ENCODE measurements around the gene DIP2A.

Gene DIP2A

DNA sequence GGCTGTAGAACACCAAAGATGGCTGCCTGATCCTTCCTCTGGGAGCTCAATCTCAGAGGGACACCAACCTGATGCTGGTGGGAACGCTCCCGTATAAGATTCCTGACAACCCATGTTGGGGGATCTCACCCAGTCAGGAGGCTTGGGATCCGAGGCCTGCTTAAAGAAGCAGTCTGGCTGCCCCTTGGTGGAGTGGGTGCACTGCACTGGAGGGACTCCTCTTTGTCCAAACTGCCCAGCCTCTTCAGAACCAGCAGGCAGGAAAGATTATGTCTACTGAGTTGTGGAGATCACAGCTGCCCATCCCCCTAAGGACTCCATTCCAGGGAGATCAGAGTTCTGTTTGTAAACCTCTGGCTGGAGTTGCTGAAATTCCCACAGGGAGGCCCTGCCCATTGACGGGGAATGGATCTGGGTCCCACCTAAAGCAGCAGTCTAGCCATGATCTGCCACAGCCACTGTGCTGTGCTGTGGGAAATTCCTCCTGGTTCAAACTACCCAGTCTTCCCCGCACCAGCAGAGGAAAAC lies 123.2 kb downstream of the DIP2A start:
- H3K4me1 ChIP-seq (ENCODE audit: insufficient read depth, low read length): peaks cover 16% of the 10 kb centered on the region
- DNase-seq (no peak), ATAC-seq (ENCODE audit: insufficient read depth, low read depth) (no peak)
- no peak overlapping the region for H3K9ac ChIP-seq (ENCODE audit: low read depth, low read length)
- no peak for TF ChIP-seq EZH2 (IDR thresholded peaks at IDR 0.05; ENCODE audit: borderline replicate concordance, low read depth, low read length, severe bottlenecking)
- H3K27me3 ChIP-seq (ENCODE audit: insufficient read depth, low read length, poor library complexity): no peaks in the 10 kb centered on the region
- no peak overlapping the region for H3K4me2 ChIP-seq (ENCODE audit: insufficient read depth, low read length)
- no peak overlapping the region for H3K4me3 ChIP-seq (ENCODE audit: low read depth in 1 of 2, low read length in 2 of 2)
- peaks cover 7% of the 10 kb centered on the region; the same call in 1 of the 2 replicates for H3K36me3 ChIP-seq (ENCODE audit: insufficient read depth, low read length)
- H4K20me1 ChIP-seq (ENCODE audit: insufficient read depth, low read length): no peaks in the 10 kb centered on the region
- H3K27ac ChIP-seq (ENCODE audit: low read length): no peak overlapping the region
- H2AFZ ChIP-seq (ENCODE audit: low read depth, low read length): no peak overlapping the region
- H3K9me3 ChIP-seq (ENCODE audit: insufficient read depth, low read length, severe bottlenecking): peaks cover 8% of the 10 kb centered on the region
- H3K79me2 ChIP-seq (ENCODE audit: insufficient read depth, low read length): no peaks in the 10 kb centered on the region

DNA sequence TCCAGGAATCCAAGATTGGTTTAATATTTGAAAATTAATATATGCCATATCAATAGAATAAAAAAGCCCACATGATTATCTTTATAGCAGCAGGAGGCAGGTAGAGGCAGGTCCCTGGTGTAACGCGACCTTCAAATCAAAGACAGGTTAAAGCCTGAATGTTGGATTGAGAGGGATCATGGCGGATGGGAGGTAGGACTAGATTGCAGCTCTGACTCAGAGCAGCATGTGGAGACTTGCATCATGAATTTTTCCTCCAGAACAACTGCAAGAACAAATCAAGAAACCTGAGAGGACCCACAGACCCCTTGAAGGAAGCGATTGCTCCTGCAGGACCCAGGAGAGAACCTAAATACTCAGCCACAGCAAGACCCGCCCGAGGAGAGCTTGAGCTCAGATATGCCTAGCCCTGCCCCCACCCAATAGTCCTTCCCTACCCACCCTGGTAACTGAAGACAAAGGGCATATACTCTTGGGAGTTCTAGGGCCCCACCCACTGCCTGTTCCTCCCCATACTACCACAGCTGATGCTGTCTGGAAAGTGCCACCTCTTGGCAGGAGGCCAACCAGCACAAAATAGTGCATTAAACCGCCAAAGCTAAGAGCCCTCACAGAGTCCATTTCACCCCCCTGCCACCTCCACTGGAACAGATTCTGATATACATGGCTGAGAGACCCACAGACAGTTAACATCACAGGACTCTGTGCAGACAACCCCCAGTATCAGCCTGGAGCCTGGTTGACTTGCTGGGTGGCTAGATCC lies 126.7 kb downstream of the DIP2A start:
- no peak overlapping the region for H3K9ac ChIP-seq (ENCODE audit: low read depth, low read length)
- peaks cover 16% of the 10 kb centered on the region for H3K4me1 ChIP-seq (ENCODE audit: insufficient read depth, low read length)
- no peaks in the 10 kb centered on the region for H3K79me2 ChIP-seq (ENCODE audit: insufficient read depth, low read length)
- H3K4me2 ChIP-seq (ENCODE audit: insufficient read depth, low read length): peak overlapping the region; percentile 46; the same call in 1 of the 2 replicates
- H3K4me3 ChIP-seq (ENCODE audit: low read depth in 1 of 2, low read length in 2 of 2): no peak overlapping the region
- TF ChIP-seq CTCF (IDR thresholded peaks at IDR 0.05; ENCODE audit: borderline replicate concordance, extremely low read depth, low read length, poor library complexity, severe bottlenecking) (peak; percentile 13), EZH2 (IDR thresholded peaks at IDR 0.05; ENCODE audit: borderline replicate concordance, low read depth, low read length, severe bottlenecking) (no peak)
- H3K27me3 ChIP-seq (ENCODE audit: insufficient read depth, low read length, poor library complexity): no peaks in the 10 kb centered on the region
- H3K36me3 ChIP-seq (ENCODE audit: insufficient read depth, low read length): peaks cover 7% of the 10 kb centered on the region; the same call in 1 of the 2 replicates
- peaks cover 6% of the 10 kb centered on the region for H3K9me3 ChIP-seq (ENCODE audit: insufficient read depth, low read length, severe bottlenecking)
- DNase-seq (peak; percentile 70), ATAC-seq (ENCODE audit: insufficient read depth, low read depth) (peak; percentile 66)
- peak overlapping the region; percentile 34; the same call in 1 of the 2 replicates for H3K27ac ChIP-seq (ENCODE audit: low read length)
- H2AFZ ChIP-seq (ENCODE audit: low read depth, low read length): no peak overlapping the region
- H4K20me1 ChIP-seq (ENCODE audit: insufficient read depth, low read length): no peaks in the 10 kb centered on the region

- no peak for TF ChIP-seq EZH2 (IDR thresholded peaks at IDR 0.05; ENCODE audit: borderline replicate concordance, low read depth, low read length, severe bottlenecking)
- TF ChIP-seq CTCF (IDR thresholded peaks at IDR 0.05; ENCODE audit: borderline replicate concordance, extremely low read depth, low read length, poor library complexity, severe bottlenecking): no peak
- Histone ChIP-seq H3K36me3 (ENCODE audit: insufficient read depth, low read length) (no peaks in the 10 kb centered on the region), H4K20me1 (ENCODE audit: insufficient read depth, low read length) (no peaks in the 10 kb centered on the region), H3K27ac (ENCODE audit: low read length) (no peak overlapping the region), H3K4me2 (ENCODE audit: insufficient read depth, low read length) (no peak overlapping the region), H3K9me3 (ENCODE audit: insufficient read depth, low read length, severe bottlenecking) (peaks cover 26% of the 10 kb centered on the region), H3K9ac (ENCODE audit: low read depth, low read length) (no peak overlapping the region), H3K4me1 (ENCODE audit: insufficient read depth, low read length) (no peaks in the 10 kb centered on the region), H3K79me2 (ENCODE audit: insufficient read depth, low read length) (no peaks in the 10 kb centered on the region), H3K27me3 (ENCODE audit: insufficient read depth, low read length, poor library complexity) (no peaks in the 10 kb centered on the region), H2AFZ (ENCODE audit: low read depth, low read length) (no peak overlapping the region), H3K4me3 (ENCODE audit: low read depth in 1 of 2, low read length in 2 of 2) (no peak overlapping the region)
- DNase-seq (peak; percentile 35), ATAC-seq (ENCODE audit: insufficient read depth, low read depth) (no peak)
These were observed 135.6 kb downstream of the DIP2A start for GRCh38 chr21:46594276-46594675.

DNA sequence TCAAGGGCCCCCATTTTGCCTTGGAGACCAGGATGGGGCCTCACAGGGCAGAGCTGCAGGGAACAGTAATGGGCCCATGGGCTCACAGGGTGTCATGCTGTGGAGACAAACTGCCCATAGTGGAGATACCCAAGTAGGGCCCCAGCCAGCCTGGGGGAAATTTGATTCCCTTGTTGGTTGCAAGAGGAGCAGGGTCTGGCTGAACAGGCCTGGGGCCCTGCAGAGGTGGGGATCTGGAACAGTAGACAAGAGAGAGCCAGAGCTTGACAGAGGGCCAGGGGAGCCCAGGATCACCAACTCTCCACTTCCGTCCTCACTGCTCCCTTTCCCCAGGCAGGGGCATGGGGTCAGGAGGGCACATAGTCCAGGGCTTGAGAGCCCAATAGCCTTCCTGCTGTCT lies 137.5 kb downstream of the DIP2A start:
- H3K9me3 ChIP-seq (ENCODE audit: insufficient read depth, low read length, severe bottlenecking): peaks cover 26% of the 10 kb centered on the region
- no peak for ATAC-seq (ENCODE audit: insufficient read depth, low read depth)
- no peak overlapping the region for H3K4me3 ChIP-seq (ENCODE audit: low read depth in 1 of 2, low read length in 2 of 2)
- H3K36me3 ChIP-seq (ENCODE audit: insufficient read depth, low read length): no peaks in the 10 kb centered on the region
- H3K27ac ChIP-seq (ENCODE audit: low read length): no peak overlapping the region
- no peaks in the 10 kb centered on the region for H3K27me3 ChIP-seq (ENCODE audit: insufficient read depth, low read length, poor library complexity)
- no peak overlapping the region for H2AFZ ChIP-seq (ENCODE audit: low read depth, low read length)
- no peaks in the 10 kb centered on the region for H3K79me2 ChIP-seq (ENCODE audit: insufficient read depth, low read length)
- DNase-seq: no peak
- no peak for TF ChIP-seq CTCF (IDR thresholded peaks at IDR 0.05; ENCODE audit: borderline replicate concordance, extremely low read depth, low read length, poor library complexity, severe bottlenecking)
- no peak for TF ChIP-seq EZH2 (IDR thresholded peaks at IDR 0.05; ENCODE audit: borderline replicate concordance, low read depth, low read length, severe bottlenecking)
- H3K9ac ChIP-seq (ENCODE audit: low read depth, low read length): no peak overlapping the region
- H3K4me2 ChIP-seq (ENCODE audit: insufficient read depth, low read length): no peak overlapping the region
- no peaks in the 10 kb centered on the region for H4K20me1 ChIP-seq (ENCODE audit: insufficient read depth, low read length)
- no peaks in the 10 kb centered on the region for H3K4me1 ChIP-seq (ENCODE audit: insufficient read depth, low read length)

Measured in DND-41 (cell line).